HepG2 (cell line): ENCODE measurements around the gene PHF5A. TPM values are rescaled to one million over a fixed set of nuclear protein-coding genes. Genes with fewer than 3 reads are reported as not detected.

Experiments
- GTF3A ChIP-seq: sonication (generic); formaldehyde crosslinking; conservative IDR thresholded peaks from 2 replicates; pipeline ENCODE4 v1.4.0; 2020; ENCODE audit warnings: mild to moderate bottlenecking, missing genetic modification reagents
- HDAC2 ChIP-seq: sonication (generic); formaldehyde crosslinking; IDR thresholded peaks from 2 replicates; pipeline ENCODE4 v1.4.0; 2020; ENCODE audit warnings: missing genetic modification reagents
- KDM5B ChIP-seq: sonication (generic); formaldehyde crosslinking; IDR thresholded peaks from 2 replicates; pipeline ENCODE4 v1.4.0; 2020; ENCODE audit warnings: missing genetic modification reagents, mild to moderate bottlenecking, borderline replicate concordance
- MAZ ChIP-seq, 2 experiments: sonication (generic) in 1 of 2; formaldehyde crosslinking in 1 of 2; IDR thresholded peaks; 2 replicates each; pipeline versions ENCODE4 v1.5.0 to v1.6.1; 2012 to 2020; ENCODE audit warnings: low read depth in 2 of 2, mild to moderate bottlenecking in 2 of 2, borderline replicate concordance in 1 of 2, improper control_type of control experiment in 1 of 2, low read length in 1 of 2, missing genetic modification reagents in 1 of 2, moderate library complexity in 1 of 2
- MIER2 ChIP-seq: IDR thresholded peaks from 2 replicates; pipeline ENCODE4 v1.6.1; 2016; ENCODE audit warnings: missing biosample characterization, missing genetic modification reagents
- MXI1 ChIP-seq: IDR thresholded peaks from 3 replicates; pipeline ENCODE4 v1.6.1; 2012; ENCODE audit warnings: low read depth, low read length, inconsistent platforms, borderline replicate concordance
- NR2C2 ChIP-seq: sonication (generic); formaldehyde crosslinking; IDR thresholded peaks from 2 replicates; pipeline ENCODE4 v1.4.0; 2020; ENCODE audit warnings: missing genetic modification reagents, mild to moderate bottlenecking, moderate library complexity, borderline replicate concordance
- NR2F1 ChIP-seq, 2 experiments: fragments of 450-650 bp in 1 of 2; formaldehyde crosslinking in 1 of 2; IDR thresholded peaks; 2 replicates each; pipeline versions ENCODE4 v1.5.0 to v1.6.1; 2016 to 2020; ENCODE audit warnings: mild to moderate bottlenecking in 1 of 2, missing compliant biosample characterization in 1 of 2, missing genetic modification reagents in 1 of 2, moderate library complexity in 1 of 2
- SMAD1 ChIP-seq: sonication (generic); formaldehyde crosslinking; IDR thresholded peaks from 2 replicates; pipeline ENCODE4 v1.4.0; 2020; ENCODE audit warnings: missing genetic modification reagents, low read depth, mild to moderate bottlenecking, borderline replicate concordance
- TBX2 ChIP-seq: sonication (generic); formaldehyde crosslinking; IDR thresholded peaks from 2 replicates; pipeline ENCODE4 v1.5.0; 2020; ENCODE audit warnings: missing genetic modification reagents, mild to moderate bottlenecking, borderline replicate concordance
- ZMYM2 ChIP-seq: sonication (generic); formaldehyde crosslinking; IDR thresholded peaks from 2 replicates; pipeline ENCODE4 v1.8.0; 2022; ENCODE audit warnings: mild to moderate bottlenecking, missing genetic modification reagents
- ZNF282 ChIP-seq: fragments of 450-650 bp; IDR thresholded peaks from 2 replicates; pipeline ENCODE4 v1.6.1; 2018; ENCODE audit not compliant: partially characterized antibody
- ZNF556 ChIP-seq: sonication (generic); formaldehyde crosslinking; IDR thresholded peaks from 2 replicates; pipeline ENCODE4 v1.4.0; 2020; ENCODE audit warnings: mild to moderate bottlenecking, missing genetic modification reagents, borderline replicate concordance
- ZNF878 ChIP-seq: sonication (generic); formaldehyde crosslinking; IDR thresholded peaks from 2 replicates; pipeline ENCODE4 v1.8.1; 2023; ENCODE audit warnings: mild to moderate bottlenecking, missing genetic modification reagents, moderate library complexity
- polyA plus RNA-seq, 8 experiments: library from polyadenylated mRNA; depleted of rRNA in 3 of 8; stranded (reverse) in 7 of 8; unstranded in 1 of 8; fragments of >200 nt; fragmentation: Illumina TruSeq in 4 of 8; extraction: Trizol in 4 of 8; gene quantifications; 2 replicates each; pipeline versions ENCODE4 v1.2.1 to v1.2.3, GENCODE V29; 2011 to 2016; ENCODE audit warnings: low read depth in 4 of 8, missing spikeins in 1 of 8, mixed read lengths in 1 of 8; ENCODE audit not compliant: insufficient read depth in 1 of 8
- total RNA-seq, 5 experiments: library from RNA; depleted of rRNA; stranded (reverse); fragments of >200 nt; fragmentation: Illumina TruSeq; extraction: Trizol; gene quantifications; 2 replicates each; pipeline ENCODE4 v1.2.3, GENCODE V29; 2016; ENCODE audit warnings: low read depth in 1 of 5
- TF ChIP-seq, protein P1 (sequence below): sonication (generic); formaldehyde crosslinking; IDR thresholded peaks from 2 replicates; pipeline ENCODE4 v1.5.0; 2020; ENCODE audit warnings: mild to moderate bottlenecking, missing genetic modification reagents, borderline replicate concordance
- TF ChIP-seq, protein P2 (sequence below): sonication (generic); formaldehyde crosslinking; IDR thresholded peaks from 2 replicates; pipeline ENCODE4 v1.4.0; 2020; ENCODE audit warnings: mild to moderate bottlenecking, missing genetic modification reagents
- TF ChIP-seq, protein P3 (sequence below): sonication (generic); formaldehyde crosslinking; IDR thresholded peaks from 2 replicates; pipeline ENCODE4 v1.5.0; 2020; ENCODE audit warnings: mild to moderate bottlenecking, missing genetic modification reagents
- TF ChIP-seq, protein P4 (sequence below): sonication (generic); formaldehyde crosslinking; IDR thresholded peaks from 2 replicates; pipeline ENCODE4 v1.9.0; 2021; ENCODE audit warnings: missing genetic modification reagents, borderline replicate concordance

The PHF5A gene
- total and polyA plus RNA-seq, 2 of the 13 experiments (the other 11 are each of a cell fraction or from before 2014, with no cell fraction given): 56.6 to 105 TPM

DNA sequence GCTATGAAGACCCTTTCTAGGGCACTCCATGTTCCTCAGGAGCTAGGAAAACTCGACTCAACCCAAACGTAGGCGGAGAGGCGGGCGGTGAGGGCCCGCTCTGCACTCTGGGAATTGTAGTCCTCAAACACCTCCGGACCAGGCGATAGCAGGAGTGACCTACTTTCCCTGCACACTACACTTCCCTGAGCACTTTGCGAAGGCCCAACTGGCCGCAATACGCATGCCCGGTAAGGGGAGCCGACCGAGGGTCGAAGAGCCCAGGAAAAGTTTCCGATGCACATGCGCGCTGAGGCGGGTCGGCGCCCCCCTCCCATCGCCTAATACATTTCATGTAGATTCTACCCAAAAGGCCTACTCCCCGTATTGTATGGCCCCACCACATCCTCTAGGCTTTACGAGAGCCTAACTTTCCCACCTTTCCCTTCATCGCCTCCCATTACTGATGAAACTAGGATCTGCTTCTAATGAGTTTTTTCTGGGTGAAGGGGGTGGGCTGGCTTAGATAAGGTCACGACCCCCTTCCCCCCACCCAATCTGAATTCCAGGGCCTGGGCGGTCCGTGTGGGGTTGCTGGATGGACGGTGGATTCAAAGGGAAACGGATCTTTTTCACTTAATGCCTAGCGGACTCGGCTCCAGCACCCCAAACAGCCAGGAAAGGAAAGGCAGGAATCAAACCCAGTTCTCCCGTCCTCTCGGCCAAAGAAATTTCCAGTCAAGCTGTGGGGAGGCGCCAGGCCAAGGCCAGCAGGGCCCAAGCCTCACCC is 23.9 kb downstream of the PHF5A start (continued):
- peak; percentile 64 to 65; a peak in 3 of 4 replicates for TF ChIP-seq NR2F1 (CRISPR knock-in tag; IDR thresholded peaks at IDR 0.05)
- no peak for TF ChIP-seq MIER2 (CRISPR knock-in tag)
- no peak; the same call in 2 of the 3 replicates for TF ChIP-seq MXI1
- no peak for TF ChIP-seq ZMYM2 (CRISPR knock-in tag)
- peak; percentile 76; the same call in 1 of the 2 replicates for TF ChIP-seq NR2C2 (CRISPR knock-in tag)
- TF ChIP-seq, protein P1, sequence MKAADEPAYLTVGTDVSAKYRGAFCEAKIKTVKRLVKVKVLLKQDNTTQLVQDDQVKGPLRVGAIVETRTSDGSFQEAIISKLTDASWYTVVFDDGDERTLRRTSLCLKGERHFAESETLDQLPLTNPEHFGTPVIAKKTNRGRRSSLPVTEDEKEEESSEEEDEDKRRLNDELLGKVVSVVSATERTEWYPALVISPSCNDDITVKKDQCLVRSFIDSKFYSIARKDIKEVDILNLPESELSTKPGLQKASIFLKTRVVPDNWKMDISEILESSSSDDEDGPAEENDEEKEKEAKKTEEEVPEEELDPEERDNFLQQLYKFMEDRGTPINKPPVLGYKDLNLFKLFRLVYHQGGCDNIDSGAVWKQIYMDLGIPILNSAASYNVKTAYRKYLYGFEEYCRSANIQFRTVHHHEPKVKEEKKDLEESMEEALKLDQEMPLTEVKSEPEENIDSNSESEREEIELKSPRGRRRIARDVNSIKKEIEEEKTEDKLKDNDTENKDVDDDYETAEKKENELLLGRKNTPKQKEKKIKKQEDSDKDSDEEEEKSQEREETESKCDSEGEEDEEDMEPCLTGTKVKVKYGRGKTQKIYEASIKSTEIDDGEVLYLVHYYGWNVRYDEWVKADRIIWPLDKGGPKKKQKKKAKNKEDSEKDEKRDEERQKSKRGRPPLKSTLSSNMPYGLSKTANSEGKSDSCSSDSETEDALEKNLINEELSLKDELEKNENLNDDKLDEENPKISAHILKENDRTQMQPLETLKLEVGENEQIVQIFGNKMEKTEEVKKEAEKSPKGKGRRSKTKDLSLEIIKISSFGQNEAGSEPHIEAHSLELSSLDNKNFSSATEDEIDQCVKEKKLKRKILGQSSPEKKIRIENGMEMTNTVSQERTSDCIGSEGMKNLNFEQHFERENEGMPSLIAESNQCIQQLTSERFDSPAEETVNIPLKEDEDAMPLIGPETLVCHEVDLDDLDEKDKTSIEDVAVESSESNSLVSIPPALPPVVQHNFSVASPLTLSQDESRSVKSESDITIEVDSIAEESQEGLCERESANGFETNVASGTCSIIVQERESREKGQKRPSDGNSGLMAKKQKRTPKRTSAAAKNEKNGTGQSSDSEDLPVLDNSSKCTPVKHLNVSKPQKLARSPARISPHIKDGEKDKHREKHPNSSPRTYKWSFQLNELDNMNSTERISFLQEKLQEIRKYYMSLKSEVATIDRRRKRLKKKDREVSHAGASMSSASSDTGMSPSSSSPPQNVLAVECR (CRISPR knock-in tag): peak; percentile 48; the same call in 1 of the 2 replicates
- TF ChIP-seq GTF3A: no peak
- TF ChIP-seq, protein P2, sequence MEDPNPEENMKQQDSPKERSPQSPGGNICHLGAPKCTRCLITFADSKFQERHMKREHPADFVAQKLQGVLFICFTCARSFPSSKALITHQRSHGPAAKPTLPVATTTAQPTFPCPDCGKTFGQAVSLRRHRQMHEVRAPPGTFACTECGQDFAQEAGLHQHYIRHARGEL (CRISPR knock-in tag): no peak
- TF ChIP-seq, protein P3, sequence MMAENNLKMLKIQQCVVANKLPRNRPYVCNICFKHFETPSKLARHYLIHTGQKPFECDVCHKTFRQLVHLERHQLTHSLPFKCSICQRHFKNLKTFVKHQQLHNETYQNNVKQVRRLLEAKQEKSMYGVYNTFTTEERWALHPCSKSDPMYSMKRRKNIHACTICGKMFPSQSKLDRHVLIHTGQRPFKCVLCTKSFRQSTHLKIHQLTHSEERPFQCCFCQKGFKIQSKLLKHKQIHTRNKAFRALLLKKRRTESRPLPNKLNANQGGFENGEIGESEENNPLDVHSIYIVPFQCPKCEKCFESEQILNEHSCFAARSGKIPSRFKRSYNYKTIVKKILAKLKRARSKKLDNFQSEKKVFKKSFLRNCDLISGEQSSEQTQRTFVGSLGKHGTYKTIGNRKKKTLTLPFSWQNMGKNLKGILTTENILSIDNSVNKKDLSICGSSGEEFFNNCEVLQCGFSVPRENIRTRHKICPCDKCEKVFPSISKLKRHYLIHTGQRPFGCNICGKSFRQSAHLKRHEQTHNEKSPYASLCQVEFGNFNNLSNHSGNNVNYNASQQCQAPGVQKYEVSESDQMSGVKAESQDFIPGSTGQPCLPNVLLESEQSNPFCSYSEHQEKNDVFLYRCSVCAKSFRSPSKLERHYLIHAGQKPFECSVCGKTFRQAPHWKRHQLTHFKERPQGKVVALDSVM: no peak
- TF ChIP-seq ZNF556 (CRISPR knock-in tag): 0 out of 2 replicates have a peak, but pooled peaks have one; percentile 16
- TF ChIP-seq MAZ (IDR thresholded peaks at IDR 0.05; ENCODE audit: borderline replicate concordance, low read depth, low read length): peak; percentile 59; the same call in 1 of the 2 replicates
- peak; percentile 72 for TF ChIP-seq MAZ (CRISPR knock-in tag; IDR thresholded peaks at IDR 0.05; ENCODE audit: low read depth)
- TF ChIP-seq ZNF878 (CRISPR knock-in tag): no peak
- peak; percentile 53 for TF ChIP-seq TBX2 (CRISPR knock-in tag)
- TF ChIP-seq, protein P4, sequence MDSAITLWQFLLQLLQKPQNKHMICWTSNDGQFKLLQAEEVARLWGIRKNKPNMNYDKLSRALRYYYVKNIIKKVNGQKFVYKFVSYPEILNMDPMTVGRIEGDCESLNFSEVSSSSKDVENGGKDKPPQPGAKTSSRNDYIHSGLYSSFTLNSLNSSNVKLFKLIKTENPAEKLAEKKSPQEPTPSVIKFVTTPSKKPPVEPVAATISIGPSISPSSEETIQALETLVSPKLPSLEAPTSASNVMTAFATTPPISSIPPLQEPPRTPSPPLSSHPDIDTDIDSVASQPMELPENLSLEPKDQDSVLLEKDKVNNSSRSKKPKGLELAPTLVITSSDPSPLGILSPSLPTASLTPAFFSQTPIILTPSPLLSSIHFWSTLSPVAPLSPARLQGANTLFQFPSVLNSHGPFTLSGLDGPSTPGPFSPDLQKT: no peak
- TF ChIP-seq HDAC2 (CRISPR knock-in tag): 0 out of 2 replicates have a peak, but pooled peaks have one; percentile 16
- no peak for TF ChIP-seq ZNF282
- TF ChIP-seq KDM5B (CRISPR knock-in tag): peak; percentile 22; the same call in 1 of the 2 replicates
- peak; percentile 36; the same call in 1 of the 2 replicates for TF ChIP-seq SMAD1 (CRISPR knock-in tag)
